Mesendoderm (in vitro differentiated cells): ENCODE measurements around the gene GIT1.

Source experiments
- DNase-seq: peaks from one replicate; pipeline ENCODE4 v3.0.0; 2013
- H2AK5ac ChIP-seq: 2 replicates; pipeline ENCODE4 v1.6.1; 2013; ENCODE audit warnings: low read length, inconsistent platforms
- H2BK120ac ChIP-seq: 2 replicates; pipeline ENCODE4 v1.6.1; 2013; ENCODE audit warnings: low read depth, mild to moderate bottlenecking, low read length, moderate library complexity, mixed read lengths
- H2BK15ac ChIP-seq: replicated peaks from 2 replicates; pipeline ENCODE4 v1.6.1; 2013; ENCODE audit warnings: low read depth, mild to moderate bottlenecking, moderate library complexity
- H2BK5ac ChIP-seq: 2 replicates; pipeline ENCODE4 v1.6.1; 2013; ENCODE audit warnings: low read length, inconsistent platforms
- H3K18ac ChIP-seq: 2 replicates; pipeline ENCODE4 v1.6.1; 2013; ENCODE audit warnings: mild to moderate bottlenecking, low read length, mixed read lengths
- H3K23ac ChIP-seq: one replicate; pipeline ENCODE4 v1.6.1; 2013; ENCODE audit warnings: low read length
- H3K27ac ChIP-seq: 2 replicates; pipeline ENCODE4 v1.5.1; 2013; ENCODE audit warnings: low read depth, mild to moderate bottlenecking, inconsistent platforms, low read length, moderate library complexity
- H3K27me3 ChIP-seq: 2 replicates; pipeline ENCODE4 v1.6.1; 2013; ENCODE audit warnings: low read length, control low read depth, mild to moderate bottlenecking, inconsistent platforms; ENCODE audit not compliant: insufficient read depth, poor library complexity
- H3K36me3 ChIP-seq: 2 replicates; pipeline ENCODE4 v1.6.1; 2013; ENCODE audit warnings: low read length, inconsistent platforms; ENCODE audit not compliant: control insufficient read depth, insufficient read depth
- H3K4ac ChIP-seq: one replicate; pipeline ENCODE4 v1.6.1; 2013; ENCODE audit warnings: low read depth, mild to moderate bottlenecking, low read length, moderate library complexity
- H3K4me1 ChIP-seq: 2 replicates; pipeline ENCODE4 v1.6.1; 2013; ENCODE audit warnings: low read depth, low read length, inconsistent platforms; ENCODE audit not compliant: control insufficient read depth
- H3K4me2 ChIP-seq: 2 replicates; pipeline ENCODE4 v1.6.1; 2013; ENCODE audit warnings: low read length
- H3K4me3 ChIP-seq: 2 replicates; pipeline ENCODE4 v1.5.1; 2013; ENCODE audit warnings: mild to moderate bottlenecking, low read length
- H3K56ac ChIP-seq: one replicate; pipeline ENCODE4 v1.6.1; 2013; ENCODE audit warnings: low read length
- H3K79me1 ChIP-seq: 2 replicates; pipeline ENCODE4 v1.6.1; 2013; ENCODE audit warnings: low read length, inconsistent platforms
- H3K79me2 ChIP-seq: 2 replicates; pipeline ENCODE4 v1.6.1; 2013; ENCODE audit warnings: mild to moderate bottlenecking, low read length; ENCODE audit not compliant: control insufficient read depth, insufficient read depth
- H3K9ac ChIP-seq: 2 replicates; pipeline ENCODE4 v1.6.1; 2013; ENCODE audit warnings: low read length, inconsistent platforms
- H4K5ac ChIP-seq: one replicate; pipeline ENCODE4 v1.6.1; 2013; ENCODE audit warnings: low read length
- H4K8ac ChIP-seq: one replicate; pipeline ENCODE4 v1.6.1; 2013; ENCODE audit warnings: low read depth, mild to moderate bottlenecking, control low read depth, low read length, moderate library complexity
- WGBS: extraction: QIAGEN DNeasy Blood & Tissue Kit; methylation state at CpG from one replicate; pipeline ENCODE4 v1.1.7; 2013; ENCODE audit warnings: low lambda C conversion rate, missing lambda C conversion rate; ENCODE audit not compliant: insufficient coverage; ENCODE audit errors: extremely low coverage; 5-methylcytosine and 5-hydroxymethylcytosine counted together

GIT1 gene

GRCh38 chr17:29611351-29612093 lies 22.1 kb upstream of the GIT1 start:
- Histone ChIP-seq H3K36me3 (no peaks in the 10 kb centered on the region), H3K4me2 (no peak overlapping the region), H3K4ac (no peak overlapping the region), H2BK120ac (no peak overlapping the region), H3K9ac (no peak overlapping the region), H4K8ac (no peak overlapping the region), H3K27me3 (peaks cover 5% of the 10 kb centered on the region), H2BK5ac (no peak overlapping the region), H3K4me1 (no peaks in the 10 kb centered on the region), H4K5ac (no peak overlapping the region), H3K23ac (no peak overlapping the region), H3K79me1 (no peaks in the 10 kb centered on the region), H2AK5ac (no peak overlapping the region), H2BK15ac (no peak overlapping the region), H3K4me3 (no peak overlapping the region), H3K56ac (no peak overlapping the region), H3K18ac (no peak overlapping the region), H3K27ac (no peak overlapping the region), H3K79me2 (no peaks in the 10 kb centered on the region)
- DNase-seq, result no peak
- WGBS, result no CpG with 5 or more reads among the region's 11 CpGs

- no peak overlapping the region for H2BK5ac ChIP-seq
- H3K4ac ChIP-seq, result no peak overlapping the region
- H2AK5ac ChIP-seq, result no peak overlapping the region
- no peaks in the 10 kb centered on the region for H3K36me3 ChIP-seq
- H3K27ac ChIP-seq, result no peak overlapping the region
- no peaks in the 10 kb centered on the region for H3K4me1 ChIP-seq
- no peaks in the 10 kb centered on the region for H3K79me1 ChIP-seq
- no peak overlapping the region for H3K23ac ChIP-seq
- no peak overlapping the region for H3K18ac ChIP-seq
- H3K9ac ChIP-seq, result no peak overlapping the region
- H4K8ac ChIP-seq, result no peak overlapping the region
- H3K56ac ChIP-seq, result no peak overlapping the region
- no peak overlapping the region for H3K4me2 ChIP-seq
- no CpG with 5 or more reads among the region's 3 CpGs for WGBS
- H3K27me3 ChIP-seq, result no peaks in the 10 kb centered on the region
- no peak overlapping the region for H3K4me3 ChIP-seq
- H4K5ac ChIP-seq, result no peak overlapping the region
- no peak overlapping the region for H2BK120ac ChIP-seq
- H3K79me2 ChIP-seq, result no peaks in the 10 kb centered on the region
- H2BK15ac ChIP-seq, result no peak overlapping the region
- DNase-seq, result no peak
Measured at GRCh38 chr17:29610395-29610794, 20.9 kb upstream of the GIT1 start.

GRCh38 chr17:29608986-29609385 lies 19.5 kb upstream of the GIT1 start:
- no peak overlapping the region for H3K4me3 ChIP-seq
- no peak overlapping the region for H2BK5ac ChIP-seq
- H3K23ac ChIP-seq, result no peak overlapping the region
- no peak overlapping the region for H3K27ac ChIP-seq
- H3K79me2 ChIP-seq, result no peaks in the 10 kb centered on the region
- no peak overlapping the region for H3K4me2 ChIP-seq
- no peak overlapping the region for H2AK5ac ChIP-seq
- no peak overlapping the region for H4K5ac ChIP-seq
- no peak overlapping the region for H3K4ac ChIP-seq
- no CpG with 5 or more reads among the region's 15 CpGs for WGBS
- no peaks in the 10 kb centered on the region for H3K27me3 ChIP-seq
- H3K36me3 ChIP-seq, result no peaks in the 10 kb centered on the region
- H3K18ac ChIP-seq, result no peak overlapping the region
- no peak overlapping the region for H3K56ac ChIP-seq
- no peaks in the 10 kb centered on the region for H3K79me1 ChIP-seq
- H3K9ac ChIP-seq, result no peak overlapping the region
- H2BK15ac ChIP-seq, result no peak overlapping the region
- H4K8ac ChIP-seq, result no peak overlapping the region
- no peaks in the 10 kb centered on the region for H3K4me1 ChIP-seq
- no peak overlapping the region for H2BK120ac ChIP-seq
- DNase-seq, result no peak

- H2BK15ac ChIP-seq, result no peak overlapping the region
- no peak overlapping the region for H4K5ac ChIP-seq
- H3K4ac ChIP-seq, result no peak overlapping the region
- no peak overlapping the region for H3K9ac ChIP-seq
- H3K4me1 ChIP-seq, result no peaks in the 10 kb centered on the region
- no peak overlapping the region for H2AK5ac ChIP-seq
- no peak overlapping the region for H3K4me3 ChIP-seq
- H4K8ac ChIP-seq, result no peak overlapping the region
- no peak overlapping the region for H3K56ac ChIP-seq
- no peak overlapping the region for H2BK120ac ChIP-seq
- H3K36me3 ChIP-seq, result no peaks in the 10 kb centered on the region
- no peak overlapping the region for H3K4me2 ChIP-seq
- no peak overlapping the region for H2BK5ac ChIP-seq
- H3K79me2 ChIP-seq, result no peaks in the 10 kb centered on the region
- no peak for DNase-seq
- WGBS, result no CpG with 5 or more reads among the region's 29 CpGs
- no peak overlapping the region for H3K23ac ChIP-seq
- no peaks in the 10 kb centered on the region for H3K27me3 ChIP-seq
- no peaks in the 10 kb centered on the region for H3K79me1 ChIP-seq
- no peak overlapping the region for H3K18ac ChIP-seq
- no peak overlapping the region for H3K27ac ChIP-seq
Measured at GRCh38 chr17:29607557-29608195, 18.2 kb upstream of the GIT1 start.

GRCh38 chr17:29603109-29603674 lies 13.7 kb upstream of the GIT1 start:
- Histone ChIP-seq H3K79me2 (no peaks in the 10 kb centered on the region), H3K27ac (no peak overlapping the region), H2BK15ac (no peak overlapping the region), H2BK120ac (no peak overlapping the region), H3K36me3 (no peaks in the 10 kb centered on the region), H4K5ac (no peak overlapping the region), H2AK5ac (no peak overlapping the region), H3K79me1 (no peaks in the 10 kb centered on the region), H3K4me3 (no peak overlapping the region), H3K56ac (no peak overlapping the region), H3K18ac (no peak overlapping the region), H4K8ac (no peak overlapping the region), H3K9ac (no peak overlapping the region), H3K4ac (no peak overlapping the region), H3K27me3 (no peaks in the 10 kb centered on the region), H3K4me2 (no peak overlapping the region), H3K23ac (no peak overlapping the region), H3K4me1 (no peaks in the 10 kb centered on the region), H2BK5ac (no peak overlapping the region)
- no CpG with 5 or more reads among the region's 6 CpGs for WGBS
- DNase-seq, result no peak
